Fibroblast of pulmonary artery (primary cell): ENCODE data around the gene TBR1.

Source experiments
- DNase-seq: peaks from one replicate; pipeline ENCODE4 v3.0.0-alpha.2; 2010; ENCODE audit warnings: low read depth
- H3K4me3 ChIP-seq: replicated peaks from 2 replicates; pipeline ENCODE4 v1.5.1; 2011; ENCODE audit warnings: low read depth, mild to moderate bottlenecking, control low read depth, low read length, moderate library complexity
- CTCF ChIP-seq: IDR thresholded peaks from 2 replicates; pipeline ENCODE4 v1.5.1; 2011; ENCODE audit warnings: mild to moderate bottlenecking, control low read depth, low read length, inconsistent platforms; ENCODE audit errors: missing control alignments

Gene TBR1

DNA sequence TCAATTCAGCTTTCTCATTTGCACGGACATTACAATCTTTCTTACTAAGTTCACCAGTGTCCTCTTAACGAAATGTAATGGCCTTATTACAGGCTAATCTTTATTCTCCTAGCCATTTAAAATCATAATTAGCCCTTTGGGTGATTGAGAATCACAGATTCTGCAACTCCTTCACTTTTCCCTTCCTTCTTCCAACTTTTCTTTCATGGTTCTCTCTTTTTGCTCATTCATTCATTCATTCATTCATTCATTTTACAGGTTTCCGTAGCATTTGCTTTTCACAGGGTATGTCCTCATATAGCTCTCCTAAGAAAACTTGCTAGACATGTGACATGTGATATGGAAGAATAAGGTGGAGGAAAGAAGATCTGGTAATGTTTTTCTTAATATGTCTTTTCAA lies 16.0 kb downstream of the TBR1 start:
- no peak overlapping the region for H3K4me3 ChIP-seq
- TF ChIP-seq CTCF = no peak
- no peak for DNase-seq

GRCh38 chr2:161434118-161434517 lies 18.0 kb downstream of the TBR1 start:
- no peak for TF ChIP-seq CTCF
- no peak for DNase-seq
- no peak overlapping the region for H3K4me3 ChIP-seq

GRCh38 chr2:161436411-161436810 lies 20.3 kb downstream of the TBR1 start:
- no peak for TF ChIP-seq CTCF
- peak; percentile 70 for DNase-seq
- H3K4me3 ChIP-seq = no peak overlapping the region

- no peak for TF ChIP-seq CTCF
- no peak overlapping the region for H3K4me3 ChIP-seq
- no peak for DNase-seq
These were observed 22.5 kb downstream of the TBR1 start for GRCh38 chr2:161438598-161438997.

DNA sequence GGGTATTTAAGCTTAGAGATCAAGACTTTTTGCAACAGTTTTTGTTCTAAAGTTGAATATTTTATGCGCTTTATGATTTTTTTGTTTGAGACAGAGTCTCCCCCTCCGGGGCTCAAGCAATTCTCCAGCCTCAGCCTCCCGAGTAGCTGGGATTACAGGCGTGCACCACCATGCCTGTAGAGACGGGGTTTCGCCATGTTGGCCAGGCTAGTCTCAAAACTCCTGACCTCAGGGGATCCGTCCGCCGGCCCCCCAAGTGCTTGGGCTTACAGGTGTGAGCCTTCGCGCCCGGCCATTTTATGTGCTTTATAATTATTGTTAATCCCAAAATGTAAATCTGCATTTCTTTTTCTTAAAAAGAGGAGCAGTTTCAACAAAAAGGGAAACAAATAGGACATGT lies 29.0 kb downstream of the TBR1 start:
- H3K4me3 ChIP-seq = no peak overlapping the region
- DNase-seq = no peak
- no peak for TF ChIP-seq CTCF

GRCh38 chr2:161448431-161448830 lies 32.3 kb downstream of the TBR1 start:
- no peak for TF ChIP-seq CTCF

GRCh38 chr2:161471631-161472030 lies 55.5 kb downstream of the TBR1 start:
- H3K4me3 ChIP-seq = no peak overlapping the region
- no peak for DNase-seq
- no peak for TF ChIP-seq CTCF

More at GRCh38 chr2:161448431-161448830, 32.3 kb downstream of the TBR1 start:
- H3K4me3 ChIP-seq = no peak overlapping the region
- no peak for DNase-seq
